HG03064 (cell line): ENCODE results near the gene ANKRD62.
"Not testable (repeated sequence)": the region's sequence is repeated elsewhere in the genome, so short reads cannot be mapped to it uniquely, and the experiment has no call there.

Source experiments
- ATAC-seq: cut with Tn5 transposase; IDR thresholded peaks from one replicate; pipeline ENCODE4 v1.9.1; 2021; ENCODE audit warnings: low read depth; ENCODE audit not compliant: unreplicated experiment

ANKRD62 gene

DNA sequence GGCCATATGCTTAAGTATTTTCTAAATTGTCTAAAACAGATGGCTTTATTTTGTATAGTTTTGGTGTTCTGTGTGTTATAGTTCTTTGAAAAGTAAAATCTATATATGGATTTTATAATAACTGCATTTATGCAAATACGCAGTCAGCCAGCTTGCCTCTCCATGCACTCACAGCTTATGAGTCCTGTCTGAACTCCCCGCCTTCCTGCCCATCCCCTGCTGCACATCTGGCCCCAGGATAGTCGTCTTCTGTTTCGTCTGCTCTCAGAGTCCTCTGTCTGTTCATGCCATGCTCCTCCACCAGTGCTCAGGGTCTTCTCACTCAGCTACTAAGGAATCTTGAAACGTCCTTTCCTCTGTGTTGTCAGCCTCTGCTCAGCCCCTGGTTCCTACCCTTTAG, 28.2 kb upstream of the ANKRD62 start:
- ATAC-seq: no peak

- no peak for ATAC-seq
Measured at GRCh38 chr18:12066910-12067511, 26.6 kb upstream of the ANKRD62 start.

DNA sequence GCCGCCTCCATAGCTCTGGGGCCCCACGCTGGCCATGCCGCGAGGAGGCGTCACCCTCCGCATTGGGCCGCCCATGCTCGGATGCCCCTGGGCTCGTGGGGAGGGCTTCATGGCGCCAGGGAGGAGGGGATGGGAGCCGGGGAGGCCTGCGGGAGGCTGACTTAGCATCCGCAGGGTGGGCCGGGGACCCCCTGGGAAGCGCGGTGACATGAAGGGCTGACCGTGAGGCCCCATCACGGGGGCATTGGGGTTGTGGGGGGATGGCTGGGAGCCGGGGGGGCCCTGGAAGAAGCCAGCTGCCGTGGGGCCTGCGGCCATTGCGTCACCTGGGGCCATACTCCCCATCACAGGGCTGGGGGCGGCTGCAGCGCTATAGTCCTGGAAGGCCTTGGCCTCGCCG, 26.0 kb upstream of the ANKRD62 start:
- ATAC-seq: no peak

- not testable (repeated sequence) for ATAC-seq
Measured at GRCh38 chr18:12068316-12068949, 25.2 kb upstream of the ANKRD62 start.

- ATAC-seq: no peak
Measured at GRCh38 chr18:12068950-12069320, 24.7 kb upstream of the ANKRD62 start.

GRCh38 chr18:12071066-12071465, 22.6 kb upstream of the ANKRD62 start:
- not testable (repeated sequence) for ATAC-seq

DNA sequence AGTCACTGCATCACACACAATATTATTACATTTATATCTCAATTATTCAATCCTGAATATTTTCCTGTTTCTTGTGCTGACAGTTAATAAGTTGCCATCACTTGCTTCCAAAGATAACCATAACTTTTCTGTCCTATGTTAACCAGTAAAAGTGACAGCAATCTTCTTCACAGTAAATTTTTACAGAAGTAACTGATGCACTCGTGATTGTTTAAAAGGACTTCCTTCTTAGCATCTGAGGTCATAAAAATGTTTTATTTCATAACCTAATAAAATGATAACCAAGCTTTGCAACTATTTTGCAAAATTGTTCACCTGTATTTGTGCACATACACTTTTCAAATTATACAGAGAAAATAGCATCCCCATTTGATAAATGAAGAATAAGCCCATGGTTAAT, 20.6 kb upstream of the ANKRD62 start:
- ATAC-seq: no peak

DNA sequence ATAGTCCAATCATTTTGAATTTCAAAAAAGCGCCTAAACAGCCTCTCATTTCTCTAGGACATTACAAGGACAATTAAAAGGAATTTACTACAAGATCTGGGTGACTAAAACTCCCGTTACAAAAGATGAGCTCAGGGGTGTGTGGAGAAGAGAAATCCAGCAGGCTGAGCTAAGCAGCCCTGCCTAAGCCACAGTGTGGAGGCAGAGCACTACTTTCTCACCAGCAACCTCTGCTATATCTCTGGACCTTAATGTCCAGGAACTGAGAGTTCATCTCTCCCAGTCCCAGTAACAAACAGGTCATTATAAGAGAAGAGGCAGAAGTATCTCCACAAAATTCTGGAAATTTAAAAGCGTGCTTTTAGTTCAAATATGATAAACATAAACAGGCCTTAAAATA, 18.9 kb upstream of the ANKRD62 start:
- no peak for ATAC-seq

DNA sequence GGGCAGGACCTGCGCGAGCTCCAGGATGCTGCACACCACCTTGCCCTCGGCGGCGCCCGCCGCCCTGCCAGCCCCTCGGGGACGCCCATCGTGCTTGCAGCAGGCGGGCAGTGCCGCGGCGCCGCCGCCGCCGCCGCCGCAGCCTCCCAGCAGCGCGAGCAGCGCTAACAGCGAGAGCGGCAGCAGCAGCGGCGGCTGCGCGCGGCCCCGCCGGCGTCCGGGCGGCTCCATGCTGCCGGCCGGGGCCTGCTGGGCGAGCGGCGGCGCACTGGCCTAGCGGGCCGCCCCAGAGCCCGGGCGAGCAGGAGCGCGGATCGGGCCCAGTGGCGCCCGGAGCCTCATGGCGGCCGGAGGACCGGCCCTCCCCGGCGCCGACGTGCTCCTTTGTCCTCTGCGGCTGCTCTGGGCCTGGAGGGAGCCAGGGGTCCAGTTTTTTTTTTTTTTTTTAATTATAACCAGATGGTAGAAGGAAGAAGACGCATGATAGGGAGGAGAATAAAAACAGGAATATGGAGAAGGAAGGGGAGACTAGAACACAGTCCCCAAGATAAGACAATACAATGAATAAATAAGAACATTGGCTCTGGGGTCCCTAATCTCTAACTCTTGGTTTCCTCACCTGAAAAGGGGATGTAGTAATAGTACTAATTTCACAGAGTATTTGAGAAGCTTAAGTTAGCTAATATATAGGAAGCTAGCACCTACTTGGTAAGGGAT, 17.1 kb upstream of the ANKRD62 start:
- no peak for ATAC-seq

- not testable (repeated sequence) for ATAC-seq
Measured at GRCh38 chr18:12077994-12078393, 15.6 kb upstream of the ANKRD62 start.

DNA sequence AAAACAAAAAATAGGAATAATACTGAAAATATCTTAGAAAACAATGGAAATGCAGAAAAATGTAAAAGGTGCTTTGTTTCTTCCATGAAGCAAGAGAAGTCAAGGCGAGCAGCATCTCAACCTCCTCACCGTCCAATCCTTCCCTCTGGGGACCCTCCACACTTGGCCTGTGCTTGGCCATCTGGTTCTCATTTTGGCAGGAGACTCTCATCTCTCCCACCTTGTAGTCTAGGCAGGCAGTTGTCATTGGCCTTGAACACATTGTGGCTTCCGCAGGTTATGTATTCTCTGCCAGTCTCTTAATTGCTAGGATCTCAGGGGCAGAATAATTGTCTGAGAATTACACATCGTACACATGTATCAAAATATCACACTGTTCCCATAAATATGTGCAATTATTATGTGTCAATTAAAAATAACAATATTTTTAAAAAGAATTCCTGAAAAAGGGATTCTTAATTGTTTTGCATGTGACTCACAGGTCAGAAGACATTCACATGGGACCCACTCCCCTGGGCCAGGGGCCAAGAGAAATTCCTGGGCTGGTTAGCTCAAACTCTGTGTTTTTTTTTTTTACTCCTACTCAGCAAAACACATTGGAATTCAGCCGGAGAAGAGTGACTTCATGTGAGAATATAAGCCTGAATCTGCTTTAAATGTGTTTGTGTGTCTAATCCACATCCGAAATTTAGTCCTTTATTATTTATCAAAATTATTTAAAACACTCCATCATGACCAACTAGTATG, 14.0 kb upstream of the ANKRD62 start:
- no peak for ATAC-seq

GRCh38 chr18:12085136-12085535, 8.5 kb upstream of the ANKRD62 start:
- ATAC-seq: no peak

DNA sequence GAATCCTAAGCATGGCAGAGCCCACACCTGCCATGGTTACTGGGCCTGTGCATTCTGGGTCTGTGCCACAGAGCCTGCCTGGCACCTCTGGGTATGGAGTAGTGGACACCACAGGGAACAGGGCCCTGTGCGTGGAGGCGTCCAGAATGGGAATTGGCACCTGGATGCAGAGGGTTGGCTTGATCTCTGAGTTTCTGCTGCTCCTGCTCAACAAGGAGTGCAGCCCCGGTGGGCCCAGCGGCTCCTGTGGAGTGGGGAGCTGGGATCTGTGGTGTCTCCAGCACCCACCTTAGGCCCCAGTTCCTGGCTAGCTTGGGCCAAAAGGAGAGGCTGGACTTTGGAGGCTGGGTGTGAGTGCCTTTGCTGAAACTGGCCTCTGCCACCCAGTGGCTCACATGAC, 7.9 kb upstream of the ANKRD62 start:
- ATAC-seq: no peak

DNA sequence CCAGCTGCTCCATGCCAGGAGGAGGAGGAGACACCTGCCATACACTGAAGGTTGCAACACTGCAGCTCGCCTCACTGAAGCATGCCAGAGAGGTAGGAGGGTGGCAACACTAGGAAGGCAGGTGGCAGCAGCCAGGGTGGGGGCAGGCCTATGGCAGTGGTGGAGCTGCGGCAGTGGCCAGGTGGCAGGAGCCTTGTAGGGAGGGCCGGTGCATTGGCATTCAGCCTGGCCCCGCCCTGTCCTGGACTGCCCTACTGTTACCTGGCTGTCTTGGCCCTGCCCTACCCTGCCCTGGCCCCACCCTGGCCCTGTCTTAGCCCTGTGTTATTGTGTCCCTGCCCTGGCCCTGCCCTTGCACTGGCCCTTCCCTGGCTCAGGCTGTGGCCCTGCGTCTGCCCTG, 7.4 kb upstream of the ANKRD62 start:
- no peak for ATAC-seq

DNA sequence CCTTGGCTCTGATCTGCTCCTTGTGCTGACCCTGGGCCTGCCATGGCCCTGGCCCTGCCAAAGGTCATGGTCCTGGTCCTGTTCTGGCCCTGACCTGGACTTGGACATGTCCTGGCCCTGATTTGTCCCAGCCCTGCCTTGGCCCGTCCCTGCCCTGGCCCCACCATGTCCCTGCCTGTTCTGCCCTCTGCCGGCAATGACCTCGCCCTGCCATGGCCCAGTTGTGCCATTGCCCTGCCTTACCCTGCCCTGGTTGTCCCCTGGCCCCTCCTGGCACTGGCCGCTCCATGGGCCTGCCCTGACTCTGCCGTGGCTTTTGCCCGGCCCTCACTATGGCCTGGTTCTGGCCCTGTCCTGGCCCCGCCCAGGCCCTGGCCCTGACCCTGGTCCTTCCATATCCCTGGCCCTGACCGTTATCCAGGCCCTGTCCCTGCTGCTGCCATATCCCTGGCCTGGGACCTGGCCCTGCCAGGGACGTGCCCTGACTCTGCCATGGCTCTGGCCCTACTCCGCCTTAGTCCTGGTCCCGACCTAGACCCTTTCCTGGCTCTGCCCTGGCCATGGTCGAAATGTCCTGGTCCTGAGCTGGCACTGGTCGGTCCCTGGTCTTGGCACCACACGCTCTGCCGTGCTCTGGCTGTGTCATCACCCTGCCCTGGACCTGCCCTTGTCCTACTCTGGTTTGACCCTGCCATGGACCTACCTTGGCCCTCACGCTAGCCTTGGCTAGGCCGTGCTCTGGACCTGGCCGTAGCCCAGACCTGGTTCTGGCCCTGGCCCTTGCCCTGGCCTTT, 6.8 kb upstream of the ANKRD62 start:
- no peak for ATAC-seq

DNA sequence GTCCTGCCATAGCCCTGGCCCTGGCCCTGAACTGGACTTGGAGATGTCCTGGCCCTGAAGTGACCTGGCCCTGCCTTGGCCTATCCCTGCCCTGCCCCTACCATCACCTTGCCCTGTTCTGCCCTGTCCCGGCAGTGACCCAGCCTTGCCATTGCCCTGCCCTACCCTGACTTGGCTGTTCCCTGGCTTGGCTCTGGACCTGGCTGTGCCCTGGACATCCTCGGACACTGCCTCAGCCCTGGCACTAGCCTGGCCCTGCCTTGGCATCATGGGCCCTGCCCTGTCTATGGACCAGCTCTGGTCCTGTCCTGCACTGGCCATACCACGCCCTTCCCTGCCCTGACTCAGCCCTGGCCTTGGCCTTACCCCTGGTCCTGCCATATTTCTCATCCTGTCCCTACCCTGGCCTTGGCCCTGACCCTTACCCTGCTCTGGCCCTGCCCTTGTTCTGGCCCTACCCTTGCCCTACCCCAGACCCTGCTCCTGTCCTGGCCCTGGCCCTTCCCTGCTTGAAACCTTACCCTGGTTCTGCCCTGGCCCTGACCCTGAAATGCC, 6.1 kb upstream of the ANKRD62 start:
- ATAC-seq: no peak

GRCh38 chr18:12088096-12088495, 5.5 kb upstream of the ANKRD62 start:
- no peak for ATAC-seq

DNA sequence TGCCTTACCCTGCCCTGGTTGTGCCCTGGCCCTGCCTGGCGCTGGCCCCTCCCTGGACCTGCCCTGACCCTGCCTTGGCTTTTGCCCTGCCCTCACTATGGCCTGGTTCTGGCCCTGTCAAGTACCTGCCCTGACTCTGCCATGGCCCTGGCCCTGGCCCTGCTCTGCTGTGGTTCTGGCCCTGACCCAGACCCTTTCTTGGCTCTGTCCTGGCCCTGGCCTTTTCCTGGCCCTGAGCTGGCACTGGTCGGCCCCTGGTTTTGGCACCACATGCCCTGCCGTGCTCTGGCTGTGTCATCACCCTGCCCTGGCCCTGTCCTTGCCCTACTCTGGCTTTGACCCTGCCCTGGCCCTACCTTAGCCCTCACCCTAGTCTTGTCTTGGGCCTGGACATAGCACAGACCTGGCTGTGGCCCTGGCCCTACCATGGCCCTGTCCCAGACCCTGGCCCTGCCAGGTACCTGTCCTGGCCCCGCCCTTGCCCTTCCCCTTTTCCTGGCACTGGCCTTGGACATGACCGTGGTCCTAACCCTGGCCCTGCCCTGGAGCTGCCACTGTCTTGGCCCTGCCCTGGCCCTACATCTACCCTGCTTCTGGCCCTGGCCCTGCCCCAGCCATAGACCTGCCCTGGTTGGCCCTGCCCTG, 4.8 kb upstream of the ANKRD62 start:
- no peak for ATAC-seq

DNA sequence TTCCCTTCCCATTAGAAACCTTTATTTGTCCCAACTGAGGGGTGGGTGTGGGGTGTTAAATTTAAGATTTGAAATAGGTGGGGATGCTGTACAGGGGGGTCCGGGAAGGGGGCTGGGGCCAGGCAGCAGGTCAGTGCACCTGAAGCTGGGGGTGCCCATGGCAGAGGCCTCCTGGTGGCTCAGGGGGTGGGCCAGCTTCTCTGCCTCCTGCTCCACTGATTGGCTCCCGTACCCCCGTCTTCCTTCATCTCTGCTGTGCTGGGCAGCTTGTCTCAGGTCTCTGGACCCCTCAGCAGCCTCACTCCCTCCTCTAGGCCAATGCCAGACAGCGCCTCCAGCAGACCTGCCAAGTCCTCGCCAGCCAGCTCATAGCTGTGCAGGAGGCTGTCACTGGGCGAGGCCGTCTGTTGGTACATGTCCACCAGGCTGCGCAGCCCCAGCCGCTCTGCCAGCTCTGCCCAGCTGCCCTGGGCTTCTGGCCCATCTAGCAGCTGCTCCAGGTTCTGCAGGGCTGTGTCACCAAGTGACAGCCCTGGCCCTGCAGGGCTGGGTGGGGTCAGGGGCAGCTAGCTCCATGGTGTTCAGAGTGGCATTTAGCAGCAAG, 2.0 kb upstream of the ANKRD62 start:
- ATAC-seq: no peak
